Fibroblast of lung (primary cell): ENCODE measurements around the gene CCR7. TPM values are rescaled to one million over a fixed set of nuclear protein-coding genes. Genes with fewer than 3 reads are reported as not detected.

ENCODE experiments used
- DNase-seq, 2 donors: peaks; one replicate each; pipeline versions ENCODE4 v3.0.0 to v3.0.0-alpha.2; 2010; ENCODE audit warnings: low read depth in 2 of 2
- H2AFZ ChIP-seq: 2 replicates; pipeline ENCODE4 v1.5.1; 2012; ENCODE audit warnings: low read length, control low read depth, inconsistent platforms
- H3K27ac ChIP-seq: 2 replicates; pipeline ENCODE4 v1.5.1; 2011; ENCODE audit warnings: low read length, control low read depth; ENCODE audit not compliant: insufficient read depth
- H3K27me3 ChIP-seq: 2 replicates; pipeline ENCODE4 v1.5.1; 2011; ENCODE audit warnings: mild to moderate bottlenecking, low read length; ENCODE audit not compliant: control insufficient read depth, insufficient read depth
- H3K36me3 ChIP-seq: 2 replicates; pipeline ENCODE4 v1.5.1; 2011; ENCODE audit warnings: low read length; ENCODE audit not compliant: control insufficient read depth, insufficient read depth
- H3K4me1 ChIP-seq: 2 replicates; pipeline ENCODE4 v1.5.1; 2011; ENCODE audit warnings: low read length; ENCODE audit not compliant: control insufficient read depth, insufficient read depth; ENCODE audit errors: extremely low read depth
- H3K4me2 ChIP-seq: 2 replicates; pipeline ENCODE4 v1.5.1; 2011; ENCODE audit warnings: low read length, control low read depth; ENCODE audit not compliant: insufficient read depth; ENCODE audit errors: extremely low read depth
- H3K4me3 ChIP-seq, 4 experiments: fragments of 200-600 bp in 1 of 4; sonication (generic) in 1 of 4; replicated peaks in 1 of 4; 2 replicates each; pipeline ENCODE4 v1.5.1; 2011 to 2016; ENCODE audit warnings: low read length in 4 of 4, low read depth in 3 of 4, mild to moderate bottlenecking in 3 of 4, control low read depth in 2 of 4, inconsistent platforms in 1 of 4, mixed read lengths in 1 of 4; ENCODE audit not compliant: insufficient read depth in 1 of 4; ENCODE audit errors: control extremely low read depth in 1 of 4
- H3K79me2 ChIP-seq: 2 replicates; pipeline ENCODE4 v1.5.1; 2012; ENCODE audit warnings: mild to moderate bottlenecking, low read length, inconsistent platforms; ENCODE audit not compliant: control insufficient read depth, insufficient read depth
- H3K9ac ChIP-seq: 2 replicates; pipeline ENCODE4 v1.5.1; 2011; ENCODE audit warnings: mild to moderate bottlenecking, low read length, control low read depth; ENCODE audit not compliant: insufficient read depth
- H3K9me3 ChIP-seq: 2 replicates; pipeline ENCODE4 v1.5.1; 2012; ENCODE audit warnings: low read depth, low read length; ENCODE audit not compliant: control insufficient read depth, insufficient read depth
- H4K20me1 ChIP-seq: 2 replicates; pipeline ENCODE4 v1.5.1; 2011; ENCODE audit warnings: low read length; ENCODE audit not compliant: control insufficient read depth, insufficient read depth; ENCODE audit errors: extremely low read depth
- CTCF ChIP-seq, 2 donors: IDR thresholded peaks in 1 of 2; conservative IDR thresholded peaks in 1 of 2; 1 replicate in 1 of 2; 2 replicates in 1 of 2; pipeline ENCODE4 v1.5.1; 2011 to 2012; ENCODE audit warnings: low read length in 2 of 2, control low read depth in 1 of 2, inconsistent platforms in 1 of 2, low read depth in 1 of 2, mild to moderate bottlenecking in 1 of 2
- EZH2 ChIP-seq: IDR thresholded peaks from 2 replicates; pipeline ENCODE4 v1.5.1; 2012; ENCODE audit warnings: low read length, control low read depth, mild to moderate bottlenecking; ENCODE audit errors: missing control alignments
- polyA plus RNA-seq, 2 donors: library from polyadenylated mRNA; depleted of rRNA in 1 of 2; stranded (reverse) in 1 of 2; unstranded in 1 of 2; fragments of >200 nt; gene quantifications; 2 replicates each; pipeline ENCODE4 v1.2.1, GENCODE V29; 2011 to 2012; ENCODE audit warnings: missing spikeins in 1 of 2
- total RNA-seq: library from RNA; depleted of rRNA; stranded (reverse); fragments of >200 nt; gene quantifications from 2 replicates; pipeline ENCODE4 v1.2.1, GENCODE V29; 2014

Gene CCR7
- total and polyA plus RNA-seq, 2 donors (not counting 1 experiment from before 2014, with no cell fraction given), result under 0.01 to 0.10 TPM

GRCh38 chr17:40568074-40568836 lies 3.0 kb upstream of the CCR7 start:
- Histone ChIP-seq H2AFZ (no peak overlapping the region), H3K4me1 (no peaks in the 10 kb centered on the region), H3K36me3 (no peaks in the 10 kb centered on the region), H3K79me2 (no peaks in the 10 kb centered on the region), H3K27ac (no peak overlapping the region), H4K20me1 (no peaks in the 10 kb centered on the region), H3K4me3 (no peak overlapping the region), H3K9me3 (no peaks in the 10 kb centered on the region), H3K4me2 (no peak overlapping the region), H3K9ac (no peak overlapping the region), H3K27me3 (peaks cover 16% of the 10 kb centered on the region)
- TF ChIP-seq CTCF (conservative IDR thresholded peaks at IDR 0.05 in 1 of 2, IDR thresholded peaks at IDR 0.05 in 1 of 2; ENCODE audit: low read depth in 1 of 2, low read length in 2 of 2), result no peak
- DNase-seq, result no peak

DNA sequence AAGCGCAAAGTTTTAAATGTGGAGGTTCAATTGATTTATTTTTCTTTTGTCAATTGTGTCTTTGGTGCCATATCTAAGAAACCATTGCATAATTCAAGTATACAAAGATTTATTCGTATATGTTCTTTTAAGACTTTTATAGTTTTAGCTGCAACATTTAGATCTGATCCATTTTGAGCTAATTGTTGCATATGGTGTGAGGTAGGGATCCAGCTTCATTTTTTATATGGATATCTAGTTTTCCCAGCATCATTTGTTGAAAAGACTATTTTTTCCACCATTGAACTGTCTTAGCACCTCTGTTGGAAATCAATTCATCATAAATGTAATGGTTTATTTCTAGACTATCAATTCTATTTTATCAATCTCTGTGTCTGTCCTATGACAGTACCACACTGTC lies 2.1 kb upstream of the CCR7 start:
- Histone ChIP-seq H3K9me3 (no peaks in the 10 kb centered on the region), H3K79me2 (no peaks in the 10 kb centered on the region), H2AFZ (no peak overlapping the region), H3K36me3 (no peaks in the 10 kb centered on the region), H3K27ac (no peak overlapping the region), H3K4me3 (no peak overlapping the region), H3K9ac (no peak overlapping the region), H3K4me2 (no peak overlapping the region), H3K4me1 (no peaks in the 10 kb centered on the region), H4K20me1 (no peaks in the 10 kb centered on the region), H3K27me3 (peaks cover 25% of the 10 kb centered on the region)
- no peak for DNase-seq
- no peak for TF ChIP-seq CTCF (conservative IDR thresholded peaks at IDR 0.05 in 1 of 2, IDR thresholded peaks at IDR 0.05 in 1 of 2; ENCODE audit: low read depth in 1 of 2, low read length in 2 of 2)
- no peak for TF ChIP-seq EZH2

DNA sequence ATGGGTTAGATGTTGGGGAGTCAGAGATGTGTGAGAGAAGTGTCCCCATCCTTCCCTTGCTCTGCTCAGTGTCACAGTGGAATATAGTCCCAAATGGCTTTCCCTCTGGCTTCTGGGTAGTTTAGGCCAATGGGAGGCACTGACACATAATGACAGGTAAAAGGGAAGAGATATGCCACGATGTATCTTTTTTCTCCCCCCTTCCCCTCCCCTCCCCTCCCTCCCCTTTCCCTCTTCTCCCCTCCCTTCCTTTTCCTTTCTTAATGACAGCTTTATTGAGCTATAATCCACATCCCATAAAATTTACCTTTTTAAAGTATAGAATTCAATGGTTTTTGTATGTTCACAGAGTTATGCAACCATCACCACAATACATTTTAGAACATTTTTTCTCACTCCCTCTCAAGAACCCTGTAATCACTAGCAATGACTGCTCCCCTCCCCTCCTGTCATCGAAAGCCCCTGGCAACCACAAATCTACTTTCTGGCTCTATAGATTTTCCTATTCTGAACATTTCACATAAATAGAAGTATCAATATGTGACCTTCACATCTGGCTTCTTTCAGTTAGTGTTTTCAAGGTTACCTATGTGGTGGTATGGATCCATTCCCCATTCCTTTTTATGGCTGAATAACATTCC lies 617 bp upstream of the CCR7 start:
- H3K4me1 ChIP-seq, result no peaks in the 10 kb centered on the region
- H3K4me2 ChIP-seq, result no peak overlapping the region
- no peaks in the 10 kb centered on the region for H3K9me3 ChIP-seq
- TF ChIP-seq EZH2 (no peak), CTCF (conservative IDR thresholded peaks at IDR 0.05 in 1 of 2, IDR thresholded peaks at IDR 0.05 in 1 of 2; ENCODE audit: low read depth in 1 of 2, low read length in 2 of 2) (no peak)
- no peak overlapping the region for H3K4me3 ChIP-seq
- no peaks in the 10 kb centered on the region for H4K20me1 ChIP-seq
- no peak overlapping the region for H2AFZ ChIP-seq
- DNase-seq, result no peak
- peaks cover 35% of the 10 kb centered on the region for H3K27me3 ChIP-seq
- no peak overlapping the region for H3K9ac ChIP-seq
- no peak overlapping the region for H3K27ac ChIP-seq
- no peaks in the 10 kb centered on the region for H3K36me3 ChIP-seq
- no peaks in the 10 kb centered on the region for H3K79me2 ChIP-seq
